Umbilical cord (tissue), 2 donors: Measurements from ENCODE around the gene TMEM42. TPM values are rescaled to one million over a fixed set of nuclear protein-coding genes. Genes with fewer than 3 reads are reported as not detected.

ENCODE experiments used
- DNase-seq: peaks from one replicate; pipeline ENCODE4 v3.0.0-alpha.2; 2015; ENCODE audit warnings: low spot score
- total RNA-seq: library from RNA; depleted of rRNA; stranded (reverse); fragments of >200 nt; gene quantifications from one replicate; pipeline ENCODE4 v1.2.3, GENCODE V29; 2014; ENCODE audit warnings: low replicate concordance; ENCODE audit not compliant: insufficient read depth

Gene TMEM42
- total RNA-seq, 1 donor from 2014 or later: 24.8 TPM

- no peak for DNase-seq
Observed at GRCh38 chr3:44910693-44911092, 49.0 kb downstream of the TMEM42 start.

DNA sequence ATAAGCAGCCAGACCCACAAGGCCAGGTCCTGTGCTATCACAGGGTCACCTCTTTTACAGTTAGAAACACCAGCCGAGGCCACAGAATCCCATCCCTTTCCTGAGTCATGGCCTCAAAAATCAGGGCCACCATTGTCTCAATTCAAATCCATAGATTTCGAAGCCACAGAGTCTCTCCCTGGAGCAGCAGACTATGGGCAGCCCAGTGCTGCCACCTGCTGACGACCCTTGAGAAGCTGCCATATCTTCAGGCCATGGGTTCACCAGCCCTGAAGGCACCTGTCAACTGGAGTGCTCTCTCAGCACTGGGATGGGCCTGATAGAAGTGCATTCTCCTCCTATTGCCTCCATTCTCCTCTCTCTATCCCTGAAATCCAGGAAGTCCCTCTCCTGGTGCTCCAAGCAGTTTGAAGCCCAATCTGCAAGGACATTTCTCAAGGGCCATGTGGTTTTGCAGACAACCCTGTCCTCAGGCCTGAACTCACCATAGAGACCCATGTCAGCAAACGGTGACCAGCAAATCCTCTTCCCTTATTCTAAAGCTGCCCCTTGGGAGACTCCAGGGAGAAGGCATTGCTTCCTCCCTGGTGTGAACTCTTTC is 52.3 kb downstream of the TMEM42 start:
- peak; percentile 62 for DNase-seq

- DNase-seq: no peak
Observed at GRCh38 chr3:44914936-44915335, 53.2 kb downstream of the TMEM42 start.

Other genes with a start within 250 kb of the TMEM42 start
- 38.3 TPM for gene ZNF197, start 236.9 kb upstream of the TMEM42 start, total RNA-seq
- gene ZNF35, start 213.2 kb upstream of the TMEM42 start, total RNA-seq: 13.0 TPM
- 14.0 TPM for gene ZNF502, start 149.3 kb upstream of the TMEM42 start, total RNA-seq
- gene ZNF501, start 132.3 kb upstream of the TMEM42 start, total RNA-seq: 14.0 TPM
- 26.7 TPM for gene KIAA1143, start 100.3 kb upstream of the TMEM42 start, total RNA-seq
- 5.3 TPM for gene KIF15, start 100.1 kb upstream of the TMEM42 start, total RNA-seq
- gene TGM4, start 12.7 kb downstream of the TMEM42 start, total RNA-seq: 3.1 TPM
- gene ZDHHC3, start 114.3 kb downstream of the TMEM42 start, total RNA-seq: 53.7 TPM
- 15.2 TPM for gene EXOSC7, start 114.3 kb downstream of the TMEM42 start, total RNA-seq
- 18.3 TPM for gene CLEC3B, start 164.4 kb downstream of the TMEM42 start, total RNA-seq